H1 (cell line): ENCODE data around the gene MELK. TPM values are rescaled to one million over a fixed set of nuclear protein-coding genes. Genes with fewer than 3 reads are reported as not detected.

ENCODE experiments used
- CTCF ChIA-PET: fragments of 300-600 bp; sonication (Branson Sonifier 250); formaldehyde crosslinking; loops from one replicate; lab custom pipeline; 2021; ENCODE audit not compliant: partially characterized antibody; lab: Charles Lee
- POLR2A ChIA-PET: fragments of 300-600 bp; sonication (Branson Sonifier 250); formaldehyde crosslinking; loops from one replicate; lab custom pipeline; 2021; ENCODE audit warnings: inconsistent platforms; ENCODE audit not compliant: partially characterized antibody; lab: Charles Lee
- DNase-seq, 2 experiments: peaks; one replicate each; pipeline versions ENCODE4 v3.0.0 to v3.0.0-alpha.2; 2010 to 2022; ENCODE audit warnings: low spot score in 2 of 2, low read depth in 1 of 2, mixed read lengths in 1 of 2
- FAIRE-seq: peaks from 2 replicates; lab custom pipeline; 2011; peaks lifted over from hg19 to GRCh38; lab: Jason Lieb, UNC
- H2AFZ ChIP-seq: 2 replicates; pipeline ENCODE4 v1.8.1; 2012; ENCODE audit warnings: low read length, inconsistent platforms
- H2AK5ac ChIP-seq: 2 replicates; pipeline ENCODE4 v1.6.1; 2013; ENCODE audit warnings: low read depth, low read length
- H2BK120ac ChIP-seq: replicated peaks from 2 replicates; pipeline ENCODE3; 2013; ENCODE audit warnings: low read depth, low read length, inconsistent platforms
- H2BK12ac ChIP-seq: 2 replicates; pipeline ENCODE4 v1.6.1; 2013; ENCODE audit warnings: low read depth, low read length
- H2BK15ac ChIP-seq: 2 replicates; pipeline ENCODE4 v1.6.1; 2013; ENCODE audit warnings: low read length
- H2BK20ac ChIP-seq: 2 replicates; pipeline ENCODE4 v1.6.1; 2013; ENCODE audit warnings: low read length
- H2BK5ac ChIP-seq: 2 replicates; pipeline ENCODE4 v1.6.1; 2013; ENCODE audit warnings: low read depth, low read length
- H3K14ac ChIP-seq: 2 replicates; pipeline ENCODE4 v1.6.1; 2013; ENCODE audit warnings: inconsistent platforms; ENCODE audit not compliant: insufficient read length
- H3K18ac ChIP-seq: 2 replicates; pipeline ENCODE4 v1.6.1; 2013; ENCODE audit warnings: low read length; ENCODE audit errors: extremely low read depth
- H3K23ac ChIP-seq: 2 replicates; pipeline ENCODE4 v1.6.1; 2013; ENCODE audit warnings: inconsistent platforms; ENCODE audit not compliant: insufficient read length
- H3K23me2 ChIP-seq: 2 replicates; pipeline ENCODE4 v1.6.1; 2013; ENCODE audit warnings: low read depth, low read length
- H3K27ac ChIP-seq: 2 replicates; pipeline ENCODE4 v1.6.1; 2011; ENCODE audit warnings: low read depth, low read length, inconsistent platforms
- H3K27me3 ChIP-seq, 4 experiments: replicated peaks in 1 of 4; 1 replicate in 1 of 4; 2 replicates in 3 of 4; pipeline versions ENCODE4 v1.6.1 to v1.8.1; 2011 to 2013; ENCODE audit warnings: low read length in 3 of 4, mild to moderate bottlenecking in 3 of 4, inconsistent platforms in 2 of 4, mixed read lengths in 2 of 4, moderate library complexity in 1 of 4; ENCODE audit not compliant: control insufficient read depth in 3 of 4, insufficient read depth in 3 of 4; ENCODE audit errors: extremely low read depth in 1 of 4
- H3K36me3 ChIP-seq, 4 experiments: 2 replicates each; pipeline versions ENCODE4 v1.6.1 to v1.8.1; 2011 to 2013; ENCODE audit warnings: mild to moderate bottlenecking in 4 of 4, low read length in 3 of 4, moderate library complexity in 2 of 4, control low read depth in 1 of 4, inconsistent platforms in 1 of 4; ENCODE audit not compliant: insufficient read depth in 4 of 4, control insufficient read depth in 2 of 4
- H3K4ac ChIP-seq: replicated peaks from 2 replicates; pipeline ENCODE3; 2013; ENCODE audit warnings: low read length, low read depth, mixed read lengths, inconsistent platforms; ENCODE audit not compliant: insufficient read length
- H3K4me1 ChIP-seq, 4 experiments: replicated peaks in 1 of 4; 1 replicate in 1 of 4; 2 replicates in 3 of 4; pipeline versions ENCODE4 v1.6.1 to v1.8.1; 2011 to 2013; ENCODE audit warnings: low read length in 3 of 4, inconsistent platforms in 2 of 4, mixed read lengths in 1 of 4; ENCODE audit not compliant: insufficient read depth in 4 of 4, control insufficient read depth in 3 of 4
- H3K4me2 ChIP-seq, 2 experiments: 2 replicates each; pipeline versions ENCODE4 v1.6.1 to v1.8.1; 2011 to 2013; ENCODE audit warnings: low read depth in 2 of 2, low read length in 2 of 2, control low read depth in 1 of 2, inconsistent platforms in 1 of 2, mild to moderate bottlenecking in 1 of 2; ENCODE audit not compliant: insufficient read depth in 1 of 2
- H3K4me3 ChIP-seq, 4 experiments: fragments of 200-600, 300-600 bp in 1 of 4; sonication (generic), shearing (Covaris generic), sonication (Bioruptor Twin) in 1 of 4; 2 replicates each; pipeline versions ENCODE4 v1.5.1 to v1.8.1; 2011 to 2016; ENCODE audit warnings: low read length in 4 of 4, low read depth in 3 of 4, control low read depth in 2 of 4, inconsistent platforms in 2 of 4, mild to moderate bottlenecking in 2 of 4, mixed read lengths in 1 of 4, moderate library complexity in 1 of 4; ENCODE audit not compliant: insufficient read depth in 2 of 4; ENCODE audit errors: extremely low read depth in 1 of 4
- H3K56ac ChIP-seq: replicated peaks from 2 replicates; pipeline ENCODE3; 2013; ENCODE audit warnings: low read depth, mild to moderate bottlenecking, mixed read lengths, low read length, inconsistent platforms; ENCODE audit not compliant: insufficient read length
- H3K79me1 ChIP-seq: 2 replicates; pipeline ENCODE4 v1.6.1; 2013; ENCODE audit warnings: low read depth, low read length, control low read depth
- H3K79me2 ChIP-seq, 2 experiments: 2 replicates each; pipeline versions ENCODE4 v1.6.1 to v1.8.1; 2012 to 2013; ENCODE audit warnings: low read length in 2 of 2, mild to moderate bottlenecking in 2 of 2, inconsistent platforms in 1 of 2; ENCODE audit not compliant: insufficient read depth in 2 of 2, control insufficient read depth in 1 of 2
- H3K9ac ChIP-seq, 4 experiments: replicated peaks in 1 of 4; 1 replicate in 1 of 4; 2 replicates in 3 of 4; pipeline versions ENCODE4 v1.6.1 to v1.8.1; 2011 to 2013; ENCODE audit warnings: low read depth in 3 of 4, low read length in 3 of 4, control low read depth in 2 of 4, mild to moderate bottlenecking in 2 of 4, moderate library complexity in 2 of 4, inconsistent platforms in 1 of 4; ENCODE audit errors: extremely low read depth in 1 of 4
- H3K9me3 ChIP-seq, 2 experiments: 2 replicates each; pipeline versions ENCODE4 v1.6.1 to v1.8.1; 2012 to 2013; ENCODE audit warnings: mild to moderate bottlenecking in 2 of 2, moderate library complexity in 2 of 2, control low read depth in 1 of 2, inconsistent platforms in 1 of 2, low read depth in 1 of 2, low read length in 1 of 2, mixed read lengths in 1 of 2; ENCODE audit not compliant: insufficient read depth in 2 of 2
- H4K20me1 ChIP-seq, 2 experiments: replicated peaks in 1 of 2; 2 replicates each; pipeline versions ENCODE3 to v1.8.1; 2011 to 2013; ENCODE audit warnings: inconsistent platforms in 2 of 2, low read length in 2 of 2, mild to moderate bottlenecking in 1 of 2; ENCODE audit not compliant: insufficient read depth in 2 of 2, control insufficient read depth in 1 of 2
- H4K5ac ChIP-seq: 2 replicates; pipeline ENCODE4 v1.6.1; 2013; ENCODE audit warnings: low read length, low read depth, mixed read lengths, inconsistent platforms; ENCODE audit not compliant: insufficient read length
- H4K8ac ChIP-seq: 2 replicates; pipeline ENCODE4 v1.8.0; 2013; ENCODE audit warnings: mild to moderate bottlenecking, moderate library complexity, low read length, inconsistent platforms; ENCODE audit not compliant: insufficient read depth; ENCODE audit errors: extremely low read depth
- H4K91ac ChIP-seq: replicated peaks from 2 replicates; pipeline ENCODE3; 2013; ENCODE audit warnings: low read length, mixed read lengths, inconsistent platforms; ENCODE audit not compliant: insufficient read length
- EGR1 ChIP-seq: IDR thresholded peaks from 2 replicates; pipeline ENCODE4 v1.6.1; 2011; ENCODE audit warnings: low read depth, low read length, borderline replicate concordance
- FOSL1 ChIP-seq: IDR thresholded peaks from 2 replicates; pipeline ENCODE4 v1.6.1; 2011; ENCODE audit warnings: mild to moderate bottlenecking, low read depth, low read length, moderate library complexity; ENCODE audit not compliant: insufficient read depth
- GABPA ChIP-seq: IDR thresholded peaks from 2 replicates; pipeline ENCODE4 v1.6.1; 2011; ENCODE audit warnings: mild to moderate bottlenecking, low read length, moderate library complexity, borderline replicate concordance; ENCODE audit not compliant: insufficient read depth
- MAFK ChIP-seq: IDR thresholded peaks from 2 replicates; pipeline ENCODE4 v1.6.1; 2012; ENCODE audit warnings: low read depth, mild to moderate bottlenecking, improper control_type of control experiment, low read length
- NANOG ChIP-seq: IDR thresholded peaks from 2 replicates; pipeline ENCODE4 v1.6.1; 2011; ENCODE audit warnings: low read length, low read depth, mild to moderate bottlenecking, inconsistent platforms; ENCODE audit not compliant: insufficient read depth, poor library complexity, severe bottlenecking
- RNF2 ChIP-seq: fragments of 200-900, 300-1000 bp; sonication (generic); IDR thresholded peaks from 2 replicates; pipeline ENCODE4 v1.7.1; 2016; ENCODE audit warnings: borderline replicate concordance, low read depth, mild to moderate bottlenecking, antibody characterized with exemption, low read length; ENCODE audit not compliant: poor library complexity, severe bottlenecking; ENCODE audit errors: missing control alignments
- SIN3A ChIP-seq, 2 experiments: IDR thresholded peaks in 1 of 2; conservative IDR thresholded peaks in 1 of 2; 2 replicates each; pipeline ENCODE4 v1.6.1; 2011 to 2012; ENCODE audit warnings: low read length in 2 of 2, improper control_type of control experiment in 1 of 2, low read depth in 1 of 2, mild to moderate bottlenecking in 1 of 2
- SIRT6 ChIP-seq: IDR thresholded peaks from one replicate; pipeline ENCODE4 v1.7.1; 2012; ENCODE audit warnings: low read length, inconsistent platforms
- TEAD4 ChIP-seq: IDR thresholded peaks from 2 replicates; pipeline ENCODE4 v1.6.1; 2012; ENCODE audit warnings: low read depth, low read length, inconsistent platforms, mixed read lengths
- YY1 ChIP-seq: IDR thresholded peaks from 2 replicates; pipeline ENCODE4 v1.6.1; 2011; ENCODE audit warnings: low read depth, mild to moderate bottlenecking, low read length
- WGBS, 2 experiments: shearing (Covaris generic) in 1 of 2; methylation state at CpG; one replicate each; pipeline versions ENCODE4 v1.1.6 to v1.1.7; 2013 to 2015; ENCODE audit warnings: low lambda C conversion rate in 2 of 2, mixed read lengths in 2 of 2, inconsistent platforms in 1 of 2, low coverage in 1 of 2, missing lambda C conversion rate in 1 of 2; ENCODE audit not compliant: insufficient replicate concordance in 2 of 2, insufficient coverage in 1 of 2, insufficient read length in 1 of 2; ENCODE audit errors: extremely low coverage in 1 of 2, missing lambda C conversion rate in 1 of 2; 5-methylcytosine and 5-hydroxymethylcytosine counted together
- polyA plus RNA-seq, 7 experiments: library from polyadenylated mRNA; depleted of rRNA in 3 of 7; stranded (reverse) in 5 of 7; unstranded in 2 of 7; fragments of >200 nt in 5 of 7; fragments of 200-250 nt in 2 of 7; gene quantifications; 1 replicate in 5 of 7; 2 replicates in 1 of 7; 4 replicates in 1 of 7; pipeline versions ENCODE4 v1.2.1 to v1.2.3, GENCODE V29; 2011 to 2013; ENCODE audit warnings: missing spikeins in 2 of 7, mixed read lengths in 2 of 7
- total RNA-seq: library from RNA; stranded (reverse); fragmentation: NEBNext Ultra II Directional; extraction: Animal tissue kit (Norgen Biotek cat#: 25700); gene quantifications from 2 replicates; pipeline ENCODE4 v1.2.1, GENCODE V29; 2021

MELK gene
- total and polyA plus RNA-seq, 2 of the 8 experiments (the other 6 are each of a cell fraction or from before 2014, with no cell fraction given): 26.2 to 53.1 TPM

DNA sequence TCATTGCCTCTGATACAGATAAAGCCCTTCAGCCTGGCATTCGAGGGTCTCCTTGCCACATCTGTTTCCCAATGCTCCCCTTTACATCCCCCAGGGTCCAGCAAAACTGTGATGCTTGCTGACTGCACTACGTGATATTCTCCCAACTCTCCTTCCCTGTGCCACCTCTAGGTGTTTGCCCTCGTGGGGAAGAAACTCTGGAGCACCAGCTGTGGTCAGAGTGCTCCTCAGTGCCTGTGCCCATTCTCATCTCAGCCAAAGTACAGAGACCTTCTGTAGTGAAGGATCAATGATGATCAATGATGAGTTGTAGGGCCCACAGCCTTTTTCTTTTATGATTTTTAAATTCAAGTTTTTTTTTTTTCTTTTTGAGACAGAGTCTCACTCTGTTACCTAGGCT lies 40.3 kb upstream of the MELK start:
- no peak overlapping the region for H4K8ac ChIP-seq
- no peak overlapping the region for H2BK20ac ChIP-seq
- TF ChIP-seq EGR1: no peak
- no peak for TF ChIP-seq YY1
- no peak for TF ChIP-seq NANOG
- TF ChIP-seq FOSL1: no peak
- TF ChIP-seq RNF2: no peak
- TF ChIP-seq TEAD4: no peak
- TF ChIP-seq SIN3A (conservative IDR thresholded peaks at IDR 0.05 in 1 of 2, IDR thresholded peaks at IDR 0.05 in 1 of 2; ENCODE audit: low read depth in 1 of 2, low read length in 2 of 2): no peak
- no peak for TF ChIP-seq GABPA
- TF ChIP-seq SIRT6: no peak
- TF ChIP-seq MAFK: no peak
- no peak overlapping the region for H3K9ac ChIP-seq
- H4K91ac ChIP-seq: no peak overlapping the region
- DNase-seq (no peak), FAIRE-seq (no peak)
- H3K18ac ChIP-seq: no peak overlapping the region
- no peak overlapping the region for H2BK12ac ChIP-seq
- H2AFZ ChIP-seq: no peak overlapping the region
- no peak overlapping the region for H3K4ac ChIP-seq
- no peak overlapping the region for H3K14ac ChIP-seq
- H4K5ac ChIP-seq: no peak overlapping the region
- H2BK15ac ChIP-seq: no peak overlapping the region
- no peak overlapping the region for H2AK5ac ChIP-seq
- H3K9me3 ChIP-seq: 0 out of 4 replicates have a peak, but pooled peaks cover 0 to 3% of the 10 kb centered on the region in 2 experiments
- no peak overlapping the region for H3K4me3 ChIP-seq
- H3K23ac ChIP-seq: no peak overlapping the region
- H4K20me1 ChIP-seq: no peaks in the 10 kb centered on the region
- H3K27me3 ChIP-seq: no peaks in the 10 kb centered on the region
- H3K36me3 ChIP-seq: no peaks in the 10 kb centered on the region
- no peaks in the 10 kb centered on the region for H3K23me2 ChIP-seq
- ChIA-PET CTCF (no interaction called here), POLR2A (no interaction called here)
- no peaks in the 10 kb centered on the region for H3K4me1 ChIP-seq
- no peak overlapping the region for H3K27ac ChIP-seq
- no peak overlapping the region for H3K56ac ChIP-seq
- H3K79me1 ChIP-seq: no peaks in the 10 kb centered on the region
- no peak overlapping the region for H2BK120ac ChIP-seq
- WGBS, 2 experiments: 87% methylated on average over 3 of the region's 3 CpGs; no CpG with 5 or more reads in 1 of the 2 experiments
- H3K79me2 ChIP-seq: no peaks in the 10 kb centered on the region
- H2BK5ac ChIP-seq: no peak overlapping the region
- H3K4me2 ChIP-seq: no peak overlapping the region
